GM12865 (cell line): ENCODE results near the gene ERC2.

Source experiments
- DNase-seq: peaks from one replicate; pipeline ENCODE4 v3.0.0; 2010; ENCODE audit warnings: low read depth
- H3K4me3 ChIP-seq: 2 replicates; pipeline ENCODE4 v1.5.1; 2011; ENCODE audit warnings: mild to moderate bottlenecking, low read depth, low read length, control low read depth
- CTCF ChIP-seq: IDR thresholded peaks from 2 replicates; pipeline ENCODE4 v1.5.1; 2011; ENCODE audit warnings: low read length, control low read depth, low read depth, inconsistent platforms; ENCODE audit not compliant: insufficient read depth; ENCODE audit errors: missing control alignments

The ERC2 gene

GRCh38 chr3:55818485-55818884 is 649.8 kb downstream of the ERC2 start:
- H3K4me3 ChIP-seq = no peak overlapping the region
- no peak for TF ChIP-seq CTCF
- DNase-seq = peak; percentile 1

DNA sequence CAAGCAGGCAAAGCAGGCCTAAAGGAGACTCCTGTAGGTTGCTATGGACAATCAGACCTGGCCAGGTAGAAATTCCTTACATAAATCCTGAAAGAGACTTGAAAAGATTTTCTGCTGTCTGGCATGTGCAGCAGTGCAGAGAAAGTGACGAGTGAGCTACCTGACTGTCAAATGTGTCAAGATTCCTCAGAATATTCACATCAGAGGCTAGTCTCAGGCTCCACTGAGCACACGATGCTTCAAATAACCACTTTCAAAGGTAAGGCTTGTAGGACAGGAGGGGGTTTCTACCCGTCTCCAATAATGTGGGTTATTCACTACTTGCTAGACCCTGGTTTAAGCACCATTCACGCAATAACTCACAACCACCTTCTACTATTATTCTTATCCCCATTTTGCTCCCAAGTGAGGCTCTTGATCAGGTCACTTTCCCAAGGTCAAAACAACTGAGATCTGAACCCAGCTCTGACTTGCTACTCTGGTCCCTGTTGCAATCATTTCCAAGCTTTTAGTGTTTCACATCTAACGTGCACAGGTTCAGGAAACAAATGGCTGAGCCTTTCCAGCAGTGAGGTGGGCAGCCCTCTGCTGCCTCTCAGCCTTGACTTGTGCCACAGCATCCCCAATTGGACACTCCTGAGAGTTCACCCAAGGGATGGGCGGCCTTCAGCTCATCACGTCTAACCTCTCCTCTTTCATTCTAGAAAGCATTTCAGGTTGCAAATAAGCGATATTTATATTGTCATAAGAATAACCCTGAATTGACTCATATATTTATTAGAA is 651.3 kb downstream of the ERC2 start:
- no peak for DNase-seq
- H3K4me3 ChIP-seq = no peak overlapping the region
- TF ChIP-seq CTCF = no peak

GRCh38 chr3:55815262-55815661 is 653.0 kb downstream of the ERC2 start:
- no peak for DNase-seq
- no peak for TF ChIP-seq CTCF
- H3K4me3 ChIP-seq = no peak overlapping the region

DNA sequence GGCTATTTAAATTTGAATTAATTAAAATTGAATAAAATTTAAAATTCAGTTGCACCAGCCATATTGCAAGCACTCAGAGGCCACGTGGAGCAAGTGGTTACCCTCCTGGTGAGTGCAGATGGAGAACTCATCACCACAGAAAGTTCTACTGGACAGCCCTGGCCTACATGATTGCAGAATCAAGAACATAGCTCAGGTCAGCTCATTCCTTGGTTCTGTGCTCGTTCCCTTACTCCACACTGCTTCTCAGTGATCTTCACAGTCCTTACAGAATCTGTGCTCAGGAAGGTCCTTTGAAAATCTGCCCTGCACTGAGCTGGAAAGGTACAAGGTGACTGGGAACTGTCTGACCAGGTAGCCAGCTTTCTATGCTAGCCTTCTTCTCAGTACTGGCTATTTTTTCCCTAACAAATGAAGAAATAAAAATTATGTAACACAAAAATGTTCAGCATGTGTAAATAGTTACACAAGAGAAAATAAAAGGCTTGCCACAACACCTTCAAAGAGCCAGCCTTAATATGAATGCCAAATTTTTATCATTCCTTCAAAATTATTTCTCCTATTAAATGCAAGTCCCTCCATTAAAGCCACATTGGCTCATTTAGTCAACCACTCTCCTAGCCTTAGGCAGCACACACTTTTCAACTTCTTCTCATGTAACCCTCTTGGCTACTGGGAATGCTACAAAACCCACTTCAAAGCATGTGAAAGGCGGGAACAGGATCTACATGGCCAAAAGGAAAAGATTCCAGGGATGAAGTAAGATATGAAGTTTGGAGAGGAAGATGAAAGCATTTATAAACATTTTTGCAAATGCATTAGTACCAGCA is 654.8 kb downstream of the ERC2 start:
- DNase-seq = no peak
- H3K4me3 ChIP-seq = no peak overlapping the region
- TF ChIP-seq CTCF = no peak

DNA sequence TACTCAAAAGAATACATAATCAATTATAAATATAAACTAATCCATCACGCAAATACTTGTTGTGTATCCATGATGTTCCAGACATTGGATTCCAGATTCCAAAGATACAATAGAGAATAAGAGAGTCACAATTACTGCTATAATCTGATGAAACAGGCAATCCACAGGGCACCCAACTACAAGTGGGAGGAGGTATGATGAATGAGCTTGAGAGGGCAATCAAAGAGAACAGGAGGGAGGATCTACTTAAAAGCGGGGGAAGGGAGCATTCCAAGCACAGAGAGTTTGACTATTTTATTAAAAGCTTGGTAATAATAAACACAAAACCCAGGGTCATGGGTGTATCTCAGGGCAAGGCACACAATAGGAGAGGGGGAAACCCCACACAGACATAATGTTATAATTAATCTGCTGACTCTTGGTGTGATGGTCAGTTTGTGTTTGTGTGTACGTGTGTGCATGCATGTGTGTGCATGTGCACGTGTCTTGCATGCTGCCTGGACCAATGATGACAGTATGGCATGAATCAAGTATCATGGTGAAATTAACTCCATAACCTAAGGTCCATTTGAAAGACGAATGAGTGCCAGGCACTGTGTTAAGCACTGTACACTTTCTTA is 655.8 kb downstream of the ERC2 start:
- no peak for TF ChIP-seq CTCF
- no peak for DNase-seq
- no peak overlapping the region for H3K4me3 ChIP-seq

- no peak overlapping the region for H3K4me3 ChIP-seq
- TF ChIP-seq CTCF = no peak
- no peak for DNase-seq
Observed at GRCh38 chr3:55807210-55807609, 661.1 kb downstream of the ERC2 start.
